ENCODE data around the gene MACROH2A1. TPM values are rescaled to one million over a fixed set of nuclear protein-coding genes. Genes with fewer than 3 reads are reported as not detected.

MACROH2A1 gene
- total and polyA plus RNA-seq, 9 of the 15 experiments (the other 6 are each of a cell fraction or from before 2014, with no cell fraction given): 44.9 to 289 (median 193) TPM

GRCh38 chr5:135430135-135430437 lies 31.1 kb upstream of the MACROH2A1 start:
- no TSS peak for BruUV-seq (replicated peaks)
- TF ChIP-seq ZNF76 (CRISPR knock-in tag; IDR thresholded peaks at IDR 0.05; ENCODE audit: borderline replicate concordance) (no peak), RFX1 (IDR thresholded peaks at IDR 0.05) (no peak), MCM3 (IDR thresholded peaks at IDR 0.05) (no peak), RAD51 (IDR thresholded peaks at IDR 0.05; ENCODE audit: borderline replicate concordance, low read depth) (no peak), POLR2H (tag; IDR thresholded peaks at IDR 0.05; ENCODE audit: low read depth) (no peak), SOX6 (IDR thresholded peaks at IDR 0.05) (no peak), PML (IDR thresholded peaks at IDR 0.05; ENCODE audit: low read length) (no peak), ERF (CRISPR knock-in tag; IDR thresholded peaks at IDR 0.05) (no peak), ZNF586 (CRISPR knock-in tag; conservative IDR thresholded peaks at IDR 0.05) (no peak), KLF1 (tag; IDR thresholded peaks at IDR 0.05) (no peak)
- TF ChIP-seq, protein P1, sequence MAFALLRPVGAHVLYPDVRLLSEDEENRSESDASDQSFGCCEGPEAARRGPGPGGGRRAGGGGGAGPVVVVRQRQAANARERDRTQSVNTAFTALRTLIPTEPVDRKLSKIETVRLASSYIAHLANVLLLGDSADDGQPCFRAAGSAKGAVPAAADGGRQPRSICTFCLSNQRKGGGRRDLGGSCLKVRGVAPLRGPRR (CRISPR knock-in tag; IDR thresholded peaks at IDR 0.05): no peak
- in situ Hi-C loops (cut with MboI): no loop called here
- no peaks in the 10 kb centered on the region for H3K79me2 ChIP-seq (ENCODE audit: control insufficient read depth, insufficient read depth, low read length)
- FAIRE-seq (no peak), ATAC-seq (no peak), DNase-seq (ENCODE audit: extremely low read depth in 1 of 4, low spot score in 3 of 4) (no peak)
- H2AFZ ChIP-seq (ENCODE audit: low read depth, low read length): no peak overlapping the region; the same call in 1 of the 2 replicates
- peaks cover 10 to 17% of the 10 kb centered on the region in 2 experiments; a peak in 4 of 5 replicates for H3K4me1 ChIP-seq (replicated peaks in 1 of 2; ENCODE audit: control insufficient read depth in 2 of 2, insufficient read depth in 2 of 2, low read length in 2 of 2)
- no peak overlapping the region for H3K4me2 ChIP-seq (ENCODE audit: insufficient read depth, low read length)
- H4K20me1 ChIP-seq (replicated peaks; ENCODE audit: control insufficient read depth, insufficient read depth, low read length): no peaks in the 10 kb centered on the region
- POLR2A ChIA-PET: interaction anchor here (0.6 kb wide), 1 partner anchor 11 kb away, joined by 4 read pairs; no protein-coding TSS in a partner anchor
- CTCF ChIA-PET (ENCODE audit: low intra/inter-chr PET ratio): no interaction called here
- no peak overlapping the region for H3K4me3 ChIP-seq
- H3K9ac ChIP-seq (ENCODE audit: insufficient read depth in 1 of 2, low read depth in 2 of 2, low read length in 2 of 2): no peak overlapping the region
- intact Hi-C loops (cut with micrococcal nuclease): no loop called here
- H3K9me1 ChIP-seq (ENCODE audit: control insufficient read depth, insufficient read depth, low read length): no peaks in the 10 kb centered on the region
- 61% methylated on average over 7 of the region's 7 CpGs for WGBS (ENCODE audit: insufficient coverage, low coverage, missing lambda C conversion rate)
- H3K36me3 ChIP-seq (ENCODE audit: control insufficient read depth, insufficient read depth, low read length): no peaks in the 10 kb centered on the region
- H3K9me3 ChIP-seq (replicated peaks; ENCODE audit: control insufficient read depth, insufficient read depth, low read depth, low read length): peaks cover 11% of the 10 kb centered on the region
- no peaks in the 10 kb centered on the region for H3K27me3 ChIP-seq (ENCODE audit: control insufficient read depth in 2 of 2, insufficient read depth in 2 of 2, low read length in 2 of 2)
- no peak overlapping the region for H3K27ac ChIP-seq (ENCODE audit: extremely low read depth, low read depth, low read length)

Measured in K562 (cell line).